ENCODE results near the gene CDKN1B. TPM values are rescaled to one million over a fixed set of nuclear protein-coding genes. Genes with fewer than 3 reads are reported as not detected.

The CDKN1B gene
- total RNA-seq, 1 experiment from 2014 or later = 27.7 TPM

DNA sequence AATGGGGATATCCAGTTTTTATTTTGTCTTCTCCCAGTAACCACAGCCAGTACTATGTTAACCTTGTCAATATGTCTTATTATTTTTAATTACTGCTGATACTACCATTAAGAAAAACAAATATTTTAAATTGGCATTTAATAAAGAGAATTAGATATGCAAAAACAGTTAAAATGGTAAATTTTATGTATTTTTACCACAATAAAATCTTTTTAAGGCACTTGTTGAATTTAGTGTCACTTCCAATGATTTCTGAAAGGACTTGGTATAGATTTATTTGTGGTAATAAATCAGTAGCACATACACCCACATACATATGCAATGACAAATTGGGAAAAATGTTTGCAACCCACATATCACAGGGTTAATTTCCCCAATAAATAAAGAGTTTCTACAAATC, 14.0 kb downstream of the CDKN1B start:
- Mint-ChIP-seq H3K4me1 (peaks cover 22 to 25% of the 10 kb centered on the region in 2 experiments), H3K27ac (no peak overlapping the region), H3K4me3 (no peak overlapping the region), H3K9me3 (no peaks in the 10 kb centered on the region), H3K36me3 (ENCODE audit: insufficient read depth in 1 of 3, low read depth in 3 of 3) (peaks cover 0 to 2% (median 2%) of the 10 kb centered on the region in 3 experiments; a peak in 3 of 7 replicates), H3K27me3 (ENCODE audit: low read depth) (no peaks in the 10 kb centered on the region)
- Histone ChIP-seq H2AK5ac (ENCODE audit: insufficient read length, low read length) (no peak overlapping the region), H3K79me1 (ENCODE audit: insufficient read depth, low read depth, low read length, poor library complexity, severe bottlenecking) (no peaks in the 10 kb centered on the region), H3T11ph (ENCODE audit: low read length) (no peak overlapping the region), H2BK15ac (ENCODE audit: low read depth, low read length) (no peak overlapping the region), H4K8ac (replicated peaks; ENCODE audit: insufficient read length, low read depth, low read length) (no peak overlapping the region), H4K91ac (ENCODE audit: insufficient read length, low read depth, low read length) (no peak overlapping the region), H2BK12ac (ENCODE audit: insufficient read length, low read depth, low read length) (no peak overlapping the region), H3K27ac (ENCODE audit: insufficient read length, low read depth, low read length) (no peak overlapping the region), H4K20me1 (ENCODE audit: control insufficient read depth, insufficient read depth, insufficient read length) (no peaks in the 10 kb centered on the region), H3K14ac (ENCODE audit: insufficient read depth, low read length) (no peak overlapping the region), H3K23me2 (ENCODE audit: insufficient read length, low read depth, low read length, poor library complexity, severe bottlenecking) (peaks cover 4% of the 10 kb centered on the region), H2BK120ac (ENCODE audit: low read depth, low read length, poor library complexity, severe bottlenecking) (no peak overlapping the region), H2BK5ac (ENCODE audit: insufficient read length, low read length) (no peak overlapping the region), H3K56ac (ENCODE audit: insufficient read length, low read depth, low read length) (no peak overlapping the region), H3K79me2 (ENCODE audit: insufficient read depth, low read length) (no peaks in the 10 kb centered on the region), H2AFZ (ENCODE audit: low read length) (no peak overlapping the region), H3K18ac (ENCODE audit: insufficient read length, low read depth, low read length) (no peak overlapping the region), H3K9me3 (ENCODE audit: control insufficient read depth, low read depth, low read length) (no peaks in the 10 kb centered on the region), H3K4me2 (ENCODE audit: insufficient read depth, insufficient read length, low read length) (no peak overlapping the region), H2BK20ac (ENCODE audit: low read depth, low read length, poor library complexity, severe bottlenecking) (no peak overlapping the region), H3K4ac (ENCODE audit: low read depth, low read length) (no peak overlapping the region), H3K4me1 (ENCODE audit: insufficient read depth, low read length) (0 out of 2 replicates have a peak, but pooled peaks cover 2% of the 10 kb centered on the region), H3K27me3 (ENCODE audit: insufficient read depth, low read length) (no peaks in the 10 kb centered on the region), H3K9ac (ENCODE audit: extremely low read depth, insufficient read length, low read length) (no peak overlapping the region), H3K23ac (ENCODE audit: insufficient read length, low read depth, low read length) (no peak overlapping the region), H4K5ac (ENCODE audit: insufficient read length, low read depth, low read length) (no peak overlapping the region)
- TF ChIP-seq, protein P1, sequence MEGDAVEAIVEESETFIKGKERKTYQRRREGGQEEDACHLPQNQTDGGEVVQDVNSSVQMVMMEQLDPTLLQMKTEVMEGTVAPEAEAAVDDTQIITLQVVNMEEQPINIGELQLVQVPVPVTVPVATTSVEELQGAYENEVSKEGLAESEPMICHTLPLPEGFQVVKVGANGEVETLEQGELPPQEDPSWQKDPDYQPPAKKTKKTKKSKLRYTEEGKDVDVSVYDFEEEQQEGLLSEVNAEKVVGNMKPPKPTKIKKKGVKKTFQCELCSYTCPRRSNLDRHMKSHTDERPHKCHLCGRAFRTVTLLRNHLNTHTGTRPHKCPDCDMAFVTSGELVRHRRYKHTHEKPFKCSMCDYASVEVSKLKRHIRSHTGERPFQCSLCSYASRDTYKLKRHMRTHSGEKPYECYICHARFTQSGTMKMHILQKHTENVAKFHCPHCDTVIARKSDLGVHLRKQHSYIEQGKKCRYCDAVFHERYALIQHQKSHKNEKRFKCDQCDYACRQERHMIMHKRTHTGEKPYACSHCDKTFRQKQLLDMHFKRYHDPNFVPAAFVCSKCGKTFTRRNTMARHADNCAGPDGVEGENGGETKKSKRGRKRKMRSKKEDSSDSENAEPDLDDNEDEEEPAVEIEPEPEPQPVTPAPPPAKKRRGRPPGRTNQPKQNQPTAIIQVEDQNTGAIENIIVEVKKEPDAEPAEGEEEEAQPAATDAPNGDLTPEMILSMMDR (conservative IDR thresholded peaks at IDR 0.05) = no peak
- no peak for DNase-seq

All from H9 (cell line).